Esophagus squamous epithelium (tissue), 5 donors: ENCODE measurements around the gene USH2A. TPM values are rescaled to one million over a fixed set of nuclear protein-coding genes. Genes with fewer than 3 reads are reported as not detected.

Experiments used
- DNase-seq: peaks from one replicate; lab custom pipeline; 2025; lab: John Stamatoyannopoulos, UW
- H3K27ac ChIP-seq, 4 donors: fragments of 200-600 bp; sonication (generic); one replicate each; pipeline ENCODE4 v1.5.1; 2016 to 2019; ENCODE audit warnings: mild to moderate bottlenecking in 1 of 4
- H3K27me3 ChIP-seq, 4 donors: fragments of 200-600 bp; sonication (generic); 1 replicate in 3 of 4; 2 replicates in 1 of 4; pipeline versions ENCODE4 v1.5.1 to v1.6.0; 2017 to 2021; ENCODE audit warnings: antibody characterized with exemption in 1 of 4
- H3K36me3 ChIP-seq, 3 donors: fragments of 200-600 bp; sonication (generic); one replicate each; pipeline ENCODE4 v1.5.1; 2016 to 2019
- H3K4me1 ChIP-seq, 3 donors: fragments of 200-600 bp; sonication (generic); one replicate each; pipeline ENCODE4 v1.5.1; 2017 to 2019
- H3K4me3 ChIP-seq, 4 donors: fragments of 200-600 bp; sonication (generic); 1 replicate in 3 of 4; 2 replicates in 1 of 4; pipeline ENCODE4 v1.5.1; 2016 to 2019; ENCODE audit warnings: mild to moderate bottlenecking in 2 of 4, moderate library complexity in 1 of 4
- H3K9me3 ChIP-seq, 3 donors: fragments of 200-600 bp; sonication (generic); one replicate each; pipeline ENCODE4 v1.5.1; 2016 to 2019
- POLR2A ChIP-seq, 4 donors: fragments of 450-650 bp; IDR thresholded peaks; one replicate each; pipeline ENCODE4 v1.6.1; 2017; ENCODE audit warnings: antibody characterized with exemption in 4 of 4, mild to moderate bottlenecking in 4 of 4, moderate library complexity in 3 of 4
- WGBS, 2 donors: methylation state at CpG; one replicate each; pipeline ENCODE4 v1.1.5; 2018; 5-methylcytosine and 5-hydroxymethylcytosine counted together
- intact Hi-C: fragments of 100-400 bp; cut with DNase I; formaldehyde crosslinking; loops from one replicate; pipeline ENCODE4 v1.15.0; 2022
- total RNA-seq, 4 donors: library from RNA; depleted of rRNA; stranded (reverse); fragments of >200 nt; gene quantifications; one replicate each; pipeline ENCODE4 v1.1.0, GENCODE V29; 2016
- TF ChIP-seq, protein P1 (sequence below), 6 experiments: fragments of 450-650 bp in 4 of 6; fragments of 200-600 bp in 2 of 6; sonication (generic) in 2 of 6; IDR thresholded peaks; one replicate each; pipeline ENCODE4 v1.5.1; 2016 to 2019; ENCODE audit warnings: antibody characterized with exemption in 6 of 6, mild to moderate bottlenecking in 4 of 6, moderate library complexity in 4 of 6
- donor health status: DM: yes; HTN: yes; CAD: no.

Gene USH2A
- total RNA-seq, 4 donors from 2014 or later: under 0.01 TPM; not detected in 3

DNA sequence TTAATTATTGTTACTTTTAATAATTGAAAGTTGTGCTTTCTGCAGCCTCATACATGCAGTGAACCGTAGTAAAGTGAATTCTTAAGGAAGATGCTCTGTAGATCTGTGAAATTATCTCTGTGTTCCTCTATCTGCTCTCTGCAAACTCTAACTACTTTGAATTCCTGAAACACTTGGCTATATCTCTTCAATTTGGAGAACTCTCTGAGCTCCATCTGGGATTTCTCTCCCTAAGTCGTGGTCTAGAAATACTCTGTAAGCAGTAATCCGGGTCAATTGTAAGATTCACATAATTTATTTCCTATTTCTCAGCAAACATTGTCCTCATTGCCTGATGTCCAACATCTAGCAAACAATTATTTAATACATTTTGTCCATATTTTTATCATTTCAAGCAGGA is 164.9 kb downstream of the USH2A start:
- intact Hi-C loops: no loop called here
- 65 to 77% methylated on average over 3 of the region's 3 CpGs for WGBS, 2 donors
- H3K4me3 ChIP-seq: no peak overlapping the region
- H3K36me3 ChIP-seq: no peaks in the 10 kb centered on the region
- TF ChIP-seq, protein P1, sequence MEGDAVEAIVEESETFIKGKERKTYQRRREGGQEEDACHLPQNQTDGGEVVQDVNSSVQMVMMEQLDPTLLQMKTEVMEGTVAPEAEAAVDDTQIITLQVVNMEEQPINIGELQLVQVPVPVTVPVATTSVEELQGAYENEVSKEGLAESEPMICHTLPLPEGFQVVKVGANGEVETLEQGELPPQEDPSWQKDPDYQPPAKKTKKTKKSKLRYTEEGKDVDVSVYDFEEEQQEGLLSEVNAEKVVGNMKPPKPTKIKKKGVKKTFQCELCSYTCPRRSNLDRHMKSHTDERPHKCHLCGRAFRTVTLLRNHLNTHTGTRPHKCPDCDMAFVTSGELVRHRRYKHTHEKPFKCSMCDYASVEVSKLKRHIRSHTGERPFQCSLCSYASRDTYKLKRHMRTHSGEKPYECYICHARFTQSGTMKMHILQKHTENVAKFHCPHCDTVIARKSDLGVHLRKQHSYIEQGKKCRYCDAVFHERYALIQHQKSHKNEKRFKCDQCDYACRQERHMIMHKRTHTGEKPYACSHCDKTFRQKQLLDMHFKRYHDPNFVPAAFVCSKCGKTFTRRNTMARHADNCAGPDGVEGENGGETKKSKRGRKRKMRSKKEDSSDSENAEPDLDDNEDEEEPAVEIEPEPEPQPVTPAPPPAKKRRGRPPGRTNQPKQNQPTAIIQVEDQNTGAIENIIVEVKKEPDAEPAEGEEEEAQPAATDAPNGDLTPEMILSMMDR (IDR thresholded peaks at IDR 0.05): no peak
- no peak for TF ChIP-seq POLR2A (IDR thresholded peaks at IDR 0.05)
- no peaks in the 10 kb centered on the region for H3K27me3 ChIP-seq
- H3K4me1 ChIP-seq: no peaks in the 10 kb centered on the region
- DNase-seq: no peak
- H3K27ac ChIP-seq: no peak overlapping the region
- no peaks in the 10 kb centered on the region for H3K9me3 ChIP-seq

DNA sequence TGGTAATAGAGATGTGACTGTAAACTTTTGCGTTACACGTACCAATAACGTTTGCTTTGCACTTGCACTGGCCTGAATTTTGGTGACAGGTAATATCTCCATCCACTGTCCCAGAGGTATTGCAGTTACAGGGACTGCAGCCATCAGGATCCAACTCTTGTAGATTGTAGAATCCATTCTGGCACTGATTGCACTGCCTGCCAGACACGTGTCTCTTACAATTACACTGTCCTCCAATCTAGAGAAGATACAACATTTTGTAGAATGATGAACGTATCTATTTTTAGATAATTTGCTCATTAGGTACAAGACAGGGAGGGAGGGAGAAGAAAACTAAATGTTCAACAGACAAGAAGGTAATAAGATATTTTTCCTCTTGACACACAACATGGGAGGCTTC is 172.4 kb downstream of the USH2A start:
- intact Hi-C loops: no loop called here
- Histone ChIP-seq H3K9me3 (no peaks in the 10 kb centered on the region), H3K4me1 (no peaks in the 10 kb centered on the region), H3K27ac (no peak overlapping the region), H3K4me3 (no peak overlapping the region), H3K36me3 (no peaks in the 10 kb centered on the region), H3K27me3 (no peaks in the 10 kb centered on the region)
- TF ChIP-seq, protein P1 (IDR thresholded peaks at IDR 0.05): no peak
- no peak for TF ChIP-seq POLR2A (IDR thresholded peaks at IDR 0.05)
- WGBS, 2 donors: 74 to 82% methylated on average over 5 of the region's 5 CpGs
- DNase-seq: no peak

DNA sequence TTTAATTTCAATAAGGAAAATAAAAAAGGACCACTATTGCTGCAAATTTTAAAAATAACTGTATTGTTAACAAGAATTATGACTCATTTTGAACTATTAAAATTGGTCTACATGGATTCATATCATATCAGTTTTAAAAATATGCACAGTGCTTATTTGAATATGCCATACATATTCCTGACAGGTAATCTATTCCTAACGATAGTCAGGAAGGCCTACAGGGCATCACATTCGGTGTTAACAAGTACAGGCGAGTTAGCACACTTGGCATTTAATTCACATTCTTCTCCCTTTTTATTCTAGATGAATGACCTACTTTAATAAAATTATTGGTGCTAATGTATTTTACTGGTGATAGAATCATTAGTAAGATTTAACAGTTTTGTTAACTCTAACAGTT is 174.6 kb downstream of the USH2A start:
- 40 to 43% methylated on average over 3 of the region's 3 CpGs for WGBS, 2 donors
- Histone ChIP-seq H3K27ac (no peak overlapping the region), H3K36me3 (no peaks in the 10 kb centered on the region), H3K27me3 (no peaks in the 10 kb centered on the region), H3K4me3 (no peak overlapping the region), H3K9me3 (no peaks in the 10 kb centered on the region), H3K4me1 (no peaks in the 10 kb centered on the region)
- DNase-seq: no peak
- intact Hi-C loops: no loop called here
- TF ChIP-seq, protein P1 (IDR thresholded peaks at IDR 0.05): no peak
- no peak for TF ChIP-seq POLR2A (IDR thresholded peaks at IDR 0.05)

DNA sequence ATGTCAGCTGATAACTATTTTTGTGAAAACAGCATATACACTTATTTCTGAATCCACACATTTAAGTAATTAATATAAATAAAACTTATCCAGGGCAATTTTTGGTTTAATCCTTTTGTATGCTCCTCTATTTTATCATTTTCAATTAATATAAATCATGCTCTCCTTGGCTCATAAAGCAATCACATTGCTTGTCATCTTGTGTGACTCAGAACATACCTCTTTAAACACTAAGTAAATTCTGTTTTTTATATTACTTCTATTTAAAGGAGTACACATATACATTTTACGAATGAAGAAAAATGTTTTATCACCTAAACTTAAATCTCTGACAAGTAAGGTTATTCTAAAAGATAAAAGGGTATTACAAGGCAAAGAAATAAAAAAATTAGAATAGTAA is 175.3 kb downstream of the USH2A start:
- Histone ChIP-seq H3K36me3 (no peaks in the 10 kb centered on the region), H3K9me3 (no peaks in the 10 kb centered on the region), H3K27me3 (no peaks in the 10 kb centered on the region), H3K4me3 (no peak overlapping the region), H3K4me1 (no peaks in the 10 kb centered on the region), H3K27ac (no peak overlapping the region)
- intact Hi-C loops: no loop called here
- DNase-seq: no peak
- 38 to 41% methylated on average over 1 of the region's 1 CpG for WGBS, 2 donors
- no peak for TF ChIP-seq POLR2A (IDR thresholded peaks at IDR 0.05)
- TF ChIP-seq, protein P1 (IDR thresholded peaks at IDR 0.05): no peak

DNA sequence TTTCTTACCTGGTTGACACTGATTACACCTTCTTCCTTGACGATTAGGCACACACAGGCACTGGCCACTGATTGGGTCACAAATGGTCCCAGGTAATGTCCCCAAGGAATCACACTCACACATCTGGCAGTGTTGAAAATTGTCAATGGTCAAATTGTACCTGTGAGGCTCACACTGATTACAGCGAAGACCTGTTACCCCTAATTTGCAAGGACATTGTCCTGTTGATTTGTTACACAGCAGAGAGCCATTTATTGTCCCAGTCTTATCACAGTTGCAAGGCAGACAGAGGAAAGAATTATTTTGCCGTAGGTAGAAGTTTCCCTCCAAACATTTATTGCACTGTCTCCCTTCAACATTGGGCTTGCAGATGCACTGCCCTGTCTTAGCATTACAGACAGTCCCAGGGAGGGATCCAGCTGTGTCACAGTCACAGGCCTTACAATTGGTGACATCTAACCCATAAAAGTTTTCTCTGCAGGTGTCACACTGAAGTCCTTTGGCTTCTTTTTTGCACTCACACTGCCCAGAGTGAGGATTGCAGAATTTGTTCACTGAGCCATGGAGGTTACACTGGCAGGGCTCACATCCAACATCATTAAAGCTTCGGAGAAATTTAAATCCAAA is 176.6 kb downstream of the USH2A start:
- no peaks in the 10 kb centered on the region for H3K36me3 ChIP-seq
- WGBS, 2 donors: 79 to 84% methylated on average over 4 of the region's 4 CpGs
- H3K27me3 ChIP-seq: no peaks in the 10 kb centered on the region
- no peaks in the 10 kb centered on the region for H3K9me3 ChIP-seq
- H3K4me3 ChIP-seq: no peak overlapping the region
- intact Hi-C loops: no loop called here
- H3K27ac ChIP-seq: no peak overlapping the region
- no peak for TF ChIP-seq POLR2A (IDR thresholded peaks at IDR 0.05)
- TF ChIP-seq, protein P1 (IDR thresholded peaks at IDR 0.05): no peak
- no peaks in the 10 kb centered on the region for H3K4me1 ChIP-seq
- no peak for DNase-seq
